ENCODE results near the gene PRKD3. TPM values are rescaled to one million over a fixed set of nuclear protein-coding genes. Genes with fewer than 3 reads are reported as not detected.

Gene PRKD3
- total and polyA plus RNA-seq, 7 donors = 4.4 to 78.8 (median 53.9) TPM

GRCh38 chr2:37367310-37367709, 42.7 kb upstream of the PRKD3 start:
- Histone ChIP-seq H3K4me3 (no peak overlapping the region), H3K27me3 (no peaks in the 10 kb centered on the region), H3K4me1 (peaks cover 0 to 22% (median 11%) of the 10 kb centered on the region in 4 donors), H3K9me3 (no peaks in the 10 kb centered on the region), H3K36me3 (no peaks in the 10 kb centered on the region), H3K27ac (peak overlapping the region in 3 of 4 donors; percentile 7 to 50 (median 40))
- no peak for TF ChIP-seq POLR2A (IDR thresholded peaks at IDR 0.05)
- TF ChIP-seq POLR2AphosphoS5 (IDR thresholded peaks at IDR 0.05) = peak in 3 of 4 donors; percentile 32 to 68 (median 64)
- peak in 1 of 4 donors; percentile 11 for TF ChIP-seq EP300 (IDR thresholded peaks at IDR 0.05)
- no peak for TF ChIP-seq CTCF (IDR thresholded peaks at IDR 0.05)
- no peak for DNase-seq
- intact Hi-C loops (cut with DNase I) = loop anchor here (2.0 kb wide), 1 partner anchor 19 kb away; no protein-coding TSS in a partner anchor
- 94 to 95% methylated on average over 7 of the region's 7 CpGs for WGBS, 2 donors

GRCh38 chr2:37366773-37367172, 42.1 kb upstream of the PRKD3 start:
- H3K27ac ChIP-seq = peak overlapping the region in 3 of 4 donors; percentile 7 to 50 (median 40)

GRCh38 chr2:37365669-37366068, 41.0 kb upstream of the PRKD3 start:
- Histone ChIP-seq H3K4me1 (peaks cover 0 to 22% (median 11%) of the 10 kb centered on the region in 4 donors), H3K9me3 (no peaks in the 10 kb centered on the region), H3K4me3 (no peak overlapping the region), H3K27me3 (no peaks in the 10 kb centered on the region), H3K27ac (no peak overlapping the region), H3K36me3 (no peaks in the 10 kb centered on the region)
- intact Hi-C loops (cut with DNase I) = loop anchor here (2.0 kb wide), 1 partner anchor 17 kb away; no protein-coding TSS in a partner anchor
- no peak for DNase-seq
- no peak for TF ChIP-seq POLR2AphosphoS5 (IDR thresholded peaks at IDR 0.05)
- no peak for TF ChIP-seq CTCF (IDR thresholded peaks at IDR 0.05)
- no peak for TF ChIP-seq EP300 (IDR thresholded peaks at IDR 0.05)
- TF ChIP-seq POLR2A (IDR thresholded peaks at IDR 0.05) = no peak
- WGBS, 2 donors = 71 to 88% methylated on average over 2 of the region's 2 CpGs

More at GRCh38 chr2:37366773-37367172, 42.1 kb upstream of the PRKD3 start:
- Histone ChIP-seq H3K36me3 (no peaks in the 10 kb centered on the region), H3K4me1 (peaks cover 0 to 22% (median 11%) of the 10 kb centered on the region in 4 donors), H3K9me3 (no peaks in the 10 kb centered on the region), H3K27me3 (no peaks in the 10 kb centered on the region), H3K4me3 (no peak overlapping the region)
- DNase-seq = no peak
- intact Hi-C loops (cut with DNase I) = loop anchor here (2.0 kb wide), 1 partner anchor 18 kb away; no protein-coding TSS in a partner anchor
- TF ChIP-seq CTCF (IDR thresholded peaks at IDR 0.05) (no peak), POLR2A (IDR thresholded peaks at IDR 0.05) (no peak), EP300 (IDR thresholded peaks at IDR 0.05) (no peak), POLR2AphosphoS5 (IDR thresholded peaks at IDR 0.05) (no peak)
- 57 to 65% methylated on average over 4 of the region's 4 CpGs for WGBS, 2 donors

- Histone ChIP-seq H3K27me3 (no peaks in the 10 kb centered on the region), H3K4me1 (peaks cover 0 to 22% (median 11%) of the 10 kb centered on the region in 4 donors), H3K36me3 (peaks cover 0 to 9% (median 0%) of the 10 kb centered on the region in 4 donors), H3K9me3 (no peaks in the 10 kb centered on the region), H3K4me3 (no peak overlapping the region), H3K27ac (no peak overlapping the region)
- 95 to 96% methylated on average over 6 of the region's 6 CpGs for WGBS, 2 donors
- intact Hi-C loops (cut with DNase I) = no loop called here
- TF ChIP-seq EP300 (IDR thresholded peaks at IDR 0.05) (no peak), POLR2AphosphoS5 (IDR thresholded peaks at IDR 0.05) (no peak), CTCF (IDR thresholded peaks at IDR 0.05) (no peak), POLR2A (IDR thresholded peaks at IDR 0.05) (no peak)
- DNase-seq = no peak
These were observed 39.7 kb upstream of the PRKD3 start for GRCh38 chr2:37364351-37364750.
